GM19468 (cell line): ENCODE data around the gene GARIN5A.
"Not testable (repeated sequence)": the region's sequence is repeated elsewhere in the genome, so short reads cannot be mapped to it uniquely, and the experiment has no call there.

ENCODE experiments used
- ATAC-seq: cut with Tn5 transposase; IDR thresholded peaks from one replicate; pipeline ENCODE4 v1.9.1; 2021; ENCODE audit warnings: mild to moderate bottlenecking, moderate library complexity, moderate number of reproducible peaks; ENCODE audit not compliant: unreplicated experiment; ENCODE audit errors: extremely low read depth

Gene GARIN5A

GRCh38 chr19:50466706-50467039 lies 10.0 kb downstream of the GARIN5A start:
- ATAC-seq, result no peak

DNA sequence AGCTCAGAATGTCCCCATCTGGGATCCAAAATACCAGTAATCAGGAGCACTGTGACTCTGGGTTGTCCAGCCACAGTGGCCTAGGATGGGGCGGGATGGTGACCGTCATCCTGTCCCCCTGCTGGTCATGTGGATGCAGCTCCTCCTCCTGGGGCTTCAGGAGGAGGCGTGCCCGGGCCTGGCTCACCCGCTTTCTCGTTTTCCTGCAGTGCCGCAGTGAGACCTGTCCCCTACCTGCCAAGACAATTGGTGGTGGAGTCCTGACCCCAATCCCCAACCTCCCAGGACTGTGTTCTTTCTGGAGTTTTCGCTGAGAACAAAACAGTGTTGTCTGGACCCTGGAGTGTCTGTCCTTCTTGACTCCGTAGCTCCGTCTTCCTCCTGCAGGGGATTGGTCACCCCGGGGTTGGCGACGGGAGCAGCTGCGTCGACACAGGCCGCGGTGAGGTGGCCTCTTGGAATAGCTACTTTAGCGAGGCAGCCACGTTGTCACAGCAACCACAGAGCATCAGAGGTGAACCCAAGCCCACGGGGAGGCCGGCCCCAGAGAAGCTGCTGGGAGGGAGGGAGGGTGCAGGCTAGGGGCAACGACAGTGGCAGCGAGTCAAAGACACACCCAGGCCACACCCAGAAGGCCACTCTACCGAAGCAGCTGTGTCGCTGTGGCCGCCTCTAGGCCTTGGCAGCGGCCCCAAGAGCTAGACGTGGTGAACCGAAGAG lies 10.5 kb downstream of the GARIN5A start:
- ATAC-seq, result no peak

DNA sequence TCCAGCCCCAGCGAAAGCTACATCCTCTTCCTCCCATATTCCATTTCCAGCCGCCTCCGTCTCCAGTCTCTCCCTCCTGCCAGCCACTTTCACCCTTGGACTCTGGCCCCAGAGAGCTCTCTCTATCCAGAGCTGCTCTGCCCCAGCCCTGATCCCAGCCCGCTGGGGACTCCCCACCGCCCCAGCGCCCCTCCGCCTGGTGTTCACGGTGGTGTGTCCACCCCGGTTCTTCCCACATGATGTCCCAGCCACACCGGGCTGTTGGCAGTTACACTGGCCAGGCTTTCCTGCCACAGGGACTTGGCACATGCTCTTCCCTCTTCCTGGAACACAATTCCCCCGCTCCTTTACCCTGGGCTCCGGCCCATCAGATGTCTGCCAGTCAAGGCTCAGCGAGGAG lies 11.6 kb downstream of the GARIN5A start:
- ATAC-seq, result no peak

DNA sequence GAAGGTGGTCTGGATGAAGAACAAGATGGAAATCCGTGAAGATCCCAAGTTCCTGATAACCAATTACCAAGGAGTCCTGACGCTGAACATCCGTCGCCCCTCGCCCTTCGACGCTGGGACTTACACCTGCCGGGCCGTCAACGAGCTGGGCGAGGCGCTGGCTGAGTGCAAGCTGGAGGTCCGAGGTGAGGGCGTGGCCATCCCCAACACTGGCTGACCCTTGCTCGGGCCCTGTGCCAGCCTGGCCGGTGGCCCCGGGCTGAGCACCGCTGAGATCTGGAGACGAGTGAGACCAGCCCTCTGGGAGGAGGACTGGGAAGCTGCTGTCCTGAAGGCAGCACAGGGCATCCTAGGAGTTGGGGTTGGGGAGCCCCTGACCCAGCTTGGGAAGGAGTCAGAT lies 12.3 kb downstream of the GARIN5A start:
- no peak for ATAC-seq

DNA sequence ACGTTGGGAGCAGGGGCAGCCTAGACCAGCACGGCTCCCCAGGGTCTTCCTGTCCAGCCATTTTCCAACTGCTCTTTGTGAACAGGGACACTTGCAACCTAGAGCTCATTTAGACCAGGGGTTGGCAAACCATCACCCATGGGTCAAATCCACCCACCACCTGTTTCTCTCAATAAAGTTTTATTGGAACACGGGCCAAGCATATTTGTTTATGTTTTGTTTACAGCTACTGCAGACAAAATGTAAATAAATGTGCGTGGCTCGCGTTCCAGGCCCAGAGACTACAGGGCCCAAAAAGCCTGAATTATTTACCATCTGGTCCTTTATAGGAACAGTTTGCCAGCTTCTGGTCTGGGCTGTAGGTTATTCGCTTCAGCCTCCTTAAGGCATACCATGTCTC lies 13.7 kb downstream of the GARIN5A start:
- no peak for ATAC-seq

DNA sequence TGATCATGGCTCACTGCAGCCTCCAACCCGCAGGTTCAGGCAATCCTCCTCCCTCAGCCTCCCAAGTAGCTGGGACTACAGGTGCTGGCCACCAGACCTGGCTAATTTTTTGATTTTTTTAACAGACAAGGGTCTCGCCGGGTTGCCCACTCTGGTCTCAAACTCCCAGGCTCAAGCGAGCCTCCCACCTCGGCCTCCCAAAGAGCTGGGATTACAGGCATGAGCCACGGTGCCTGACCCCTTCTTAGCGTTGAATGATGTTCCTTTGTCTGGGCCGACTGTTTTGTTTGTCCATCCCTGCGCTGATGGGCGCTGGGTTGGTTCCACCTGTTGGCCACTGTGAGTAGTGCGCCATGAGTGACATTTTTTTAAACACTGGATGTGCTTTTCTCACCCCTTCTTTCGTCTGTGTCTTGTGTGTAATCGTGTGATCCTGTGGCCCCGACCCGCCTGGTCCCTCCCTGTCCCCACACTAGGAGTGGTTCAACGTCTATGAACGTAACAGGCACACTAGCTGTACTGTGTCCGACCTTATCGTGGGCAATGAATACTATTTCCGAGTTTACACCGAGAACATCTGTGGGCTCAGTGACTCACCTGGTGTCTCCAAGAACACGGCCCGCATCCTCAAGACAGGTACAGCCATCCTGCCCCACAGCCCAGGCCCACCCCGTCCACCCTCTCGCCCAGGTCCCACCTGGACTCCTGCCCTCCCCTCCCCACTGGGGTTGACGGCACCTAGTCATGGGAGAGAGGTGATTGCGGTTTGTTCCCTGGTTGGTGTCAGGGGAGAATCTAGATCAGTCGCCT lies 15.4 kb downstream of the GARIN5A start:
- no peak for ATAC-seq

GRCh38 chr19:50460161-50460765 lies 16.4 kb downstream of the GARIN5A start:
- ATAC-seq, result no peak

DNA sequence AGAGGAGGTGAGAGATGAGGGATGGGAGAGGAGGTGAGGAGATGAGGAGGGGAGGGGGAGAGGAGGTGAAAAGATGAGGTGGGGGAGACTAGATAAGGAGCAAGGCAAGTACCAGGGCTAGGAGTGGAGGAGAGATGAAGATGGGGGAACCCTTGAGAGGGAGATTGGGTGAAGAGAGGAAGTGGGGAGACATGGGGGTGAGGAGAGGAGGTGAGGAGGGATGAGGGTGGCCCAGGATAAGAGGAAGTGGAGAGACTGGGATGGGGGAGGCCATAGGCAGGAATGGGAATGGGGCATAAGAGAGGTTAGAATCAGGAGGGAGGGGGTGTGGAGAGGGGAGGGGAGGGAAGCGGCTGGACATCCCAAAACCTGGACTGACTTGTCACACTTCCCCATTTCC lies 17.0 kb downstream of the GARIN5A start:
- no peak for ATAC-seq

GRCh38 chr19:50459067-50459456 lies 17.6 kb downstream of the GARIN5A start:
- no peak for ATAC-seq

DNA sequence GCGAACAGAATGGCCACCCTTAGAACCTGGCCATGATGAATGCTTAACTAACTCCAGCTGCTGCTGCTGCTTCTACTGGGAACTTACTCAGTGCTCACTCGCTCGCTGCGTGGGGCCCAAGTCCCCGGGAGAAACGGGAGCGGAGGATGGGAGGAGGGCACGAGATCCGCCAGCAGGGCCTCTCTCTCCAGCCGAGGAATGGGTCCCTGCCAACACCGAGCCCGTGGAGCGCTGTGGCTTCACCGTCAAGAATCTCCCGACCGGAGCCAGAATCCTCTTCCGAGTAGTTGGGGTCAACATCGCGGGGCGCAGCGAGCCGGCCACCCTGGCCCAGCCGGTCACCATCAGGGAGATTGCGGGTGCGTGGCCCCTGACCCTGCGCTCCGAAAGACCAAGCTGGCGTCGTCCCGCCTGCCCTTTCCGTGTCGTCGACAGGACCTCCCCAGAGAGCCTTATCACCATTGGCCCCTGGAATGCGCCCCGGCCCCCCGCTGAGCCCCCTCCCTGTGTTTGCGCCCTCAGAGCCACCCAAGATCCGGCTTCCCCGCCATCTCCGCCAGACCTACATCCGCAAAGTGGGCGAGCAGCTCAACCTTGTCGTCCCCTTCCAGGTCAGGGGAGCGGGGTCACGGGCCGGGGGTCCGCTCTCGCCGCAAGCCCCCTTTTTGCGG lies 18.1 kb downstream of the GARIN5A start:
- no peak for ATAC-seq

DNA sequence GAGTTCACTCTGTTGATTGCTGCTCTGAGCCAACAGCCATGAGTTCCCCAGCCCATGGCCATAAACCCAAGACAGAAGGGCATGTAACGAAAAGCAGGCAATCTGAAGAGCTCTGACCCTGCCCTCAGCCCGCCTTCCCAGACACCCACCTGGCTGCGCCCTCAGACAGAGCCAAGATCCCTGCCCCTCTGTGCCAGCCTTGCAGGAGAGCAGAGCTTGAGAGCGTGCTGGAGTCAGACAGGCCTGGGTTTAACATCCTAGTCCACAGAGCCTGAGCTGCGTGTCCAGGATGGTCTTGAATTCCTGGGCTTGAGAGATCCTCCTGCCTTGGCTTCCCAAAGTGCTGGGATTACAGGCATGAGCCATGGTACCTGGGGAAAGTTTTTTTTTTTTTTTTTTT lies 19.3 kb downstream of the GARIN5A start:
- no peak for ATAC-seq

DNA sequence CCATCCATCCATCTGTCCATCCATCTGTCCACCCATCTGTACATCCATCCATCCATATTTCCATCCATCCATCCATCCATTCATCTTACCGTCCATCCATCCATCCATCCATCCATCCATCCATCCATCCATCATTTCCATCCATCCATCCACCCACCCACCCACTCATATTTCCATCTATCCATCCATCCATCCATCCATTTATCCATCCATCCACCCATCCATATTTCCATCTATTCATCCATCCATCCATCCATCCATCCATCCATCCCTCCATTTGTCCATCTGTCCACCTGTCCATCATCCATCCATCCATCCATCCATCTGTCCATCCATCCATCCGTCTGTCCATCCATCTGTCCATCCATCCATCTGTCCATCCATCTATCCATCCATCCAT lies 20.7 kb downstream of the GARIN5A start:
- ATAC-seq, result no peak

GRCh38 chr19:50453243-50453642 lies 23.4 kb downstream of the GARIN5A start:
- ATAC-seq, result no peak

DNA sequence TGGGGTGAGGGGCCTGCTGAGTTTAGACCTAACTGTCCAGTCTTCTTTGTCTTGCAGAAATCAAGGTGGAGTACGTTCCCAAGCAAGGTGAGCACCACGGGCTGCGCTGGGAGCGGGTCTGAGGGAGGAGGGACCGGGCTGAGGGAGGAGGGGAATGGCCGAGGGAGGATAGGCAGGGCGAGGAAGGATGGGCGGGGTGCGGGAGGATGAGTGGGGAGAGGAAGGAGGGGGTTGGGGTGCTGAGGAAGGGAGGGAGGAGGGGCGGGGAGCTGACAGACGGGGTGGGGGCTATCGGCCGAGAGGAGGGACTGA lies 25.5 kb downstream of the GARIN5A start:
- no peak for ATAC-seq

DNA sequence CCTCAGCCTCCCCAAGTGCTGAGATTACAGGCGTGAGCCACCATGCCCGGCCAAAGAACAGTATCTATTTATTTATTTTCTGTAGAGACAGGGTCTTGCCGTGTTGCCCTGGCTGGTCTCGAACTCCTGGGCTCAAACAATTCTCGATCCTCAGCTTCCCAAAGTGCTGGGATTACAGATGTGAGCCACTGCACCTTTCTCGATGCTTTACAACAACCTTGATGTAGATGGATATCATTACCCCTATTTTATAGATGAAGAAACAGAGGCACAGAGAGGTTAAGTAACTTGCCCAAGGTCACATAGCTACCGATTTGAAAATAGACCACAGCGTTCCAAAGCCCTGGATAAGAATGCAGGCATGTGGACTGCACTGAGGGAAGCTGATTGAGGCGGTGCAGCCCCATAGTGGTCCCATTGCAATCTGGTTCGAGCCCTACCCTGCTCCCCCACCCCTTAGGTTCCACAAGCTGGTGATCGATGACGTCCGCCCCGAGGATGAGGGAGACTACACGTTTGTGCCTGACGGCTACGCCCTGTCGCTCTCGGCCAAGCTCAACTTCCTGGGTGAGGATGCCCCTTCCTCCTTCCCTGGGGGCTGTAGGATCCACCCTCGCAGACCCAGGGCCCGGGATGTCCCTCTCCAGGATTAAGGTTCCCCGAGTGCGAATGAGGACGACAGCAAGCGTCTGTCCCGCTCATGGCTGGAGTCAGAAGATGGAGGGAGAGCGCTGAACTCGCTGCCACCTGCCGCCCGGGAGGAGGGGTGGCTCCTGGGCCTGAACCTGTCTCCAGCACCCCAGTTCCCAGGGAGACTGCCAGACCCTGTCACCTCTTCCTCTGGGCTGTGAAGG lies 26.1 kb downstream of the GARIN5A start:
- no peak for ATAC-seq

GRCh38 chr19:50449236-50449899 lies 27.3 kb downstream of the GARIN5A start:
- ATAC-seq, result no peak

GRCh38 chr19:50447750-50448149 lies 28.9 kb downstream of the GARIN5A start:
- ATAC-seq, result no peak

DNA sequence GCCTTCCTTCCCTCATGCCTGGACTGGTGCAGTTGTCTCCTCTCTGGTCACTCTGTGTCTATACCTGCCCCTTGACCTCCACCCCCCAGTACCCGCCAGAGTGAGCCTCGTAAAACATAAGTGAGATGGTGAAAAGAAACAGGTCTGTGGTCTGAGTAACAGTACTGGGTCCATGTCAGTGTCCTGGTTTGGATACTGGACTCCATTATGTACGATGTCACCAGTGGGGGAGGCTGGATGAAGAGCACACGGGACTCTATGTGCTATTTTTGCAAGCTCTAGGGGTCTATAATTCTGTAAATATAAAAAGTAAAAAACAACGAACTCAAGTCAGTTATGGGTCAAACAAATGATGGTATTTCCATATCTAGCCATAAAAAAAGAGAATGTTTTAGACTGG lies 29.6 kb downstream of the GARIN5A start:
- no peak for ATAC-seq

- ATAC-seq, result no peak
Observed at GRCh38 chr19:50444059-50444458, 32.6 kb downstream of the GARIN5A start.

DNA sequence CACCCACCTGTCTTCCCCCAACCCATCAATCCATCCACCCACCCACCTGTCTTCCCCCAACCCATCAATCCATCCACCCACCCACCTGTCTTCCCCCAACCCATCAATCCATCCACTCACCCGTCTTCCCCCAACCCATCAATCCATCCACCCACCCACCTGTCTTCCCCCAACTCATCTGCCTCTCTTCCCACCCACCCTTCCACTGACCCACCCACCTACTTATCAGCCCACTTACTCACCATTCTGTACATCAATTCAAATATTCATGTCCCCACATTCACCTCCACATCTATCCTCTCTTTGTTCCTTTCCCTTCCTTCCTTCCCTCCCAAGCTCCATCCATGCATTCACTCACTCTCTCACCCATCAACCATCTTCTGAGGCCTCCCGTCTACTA lies 37.5 kb downstream of the GARIN5A start:
- ATAC-seq, result not testable (repeated sequence)
